Glutamatergic neuron (in vitro differentiated cells): ENCODE results near the gene CHKA. TPM values are rescaled to one million over a fixed set of nuclear protein-coding genes. Genes with fewer than 3 reads are reported as not detected.

Experiments used
- DNase-seq: peaks from one replicate; pipeline ENCODE4 v3.0.0; 2022
- H3K27ac Mint-ChIP-seq: one replicate; pipeline ENCODE4 v1.8.0; 2020; ENCODE audit warnings: mild to moderate bottlenecking, mixed read lengths, inconsistent platforms; ENCODE audit not compliant: unreplicated experiment
- H3K27me3 Mint-ChIP-seq: one replicate; pipeline ENCODE4 v1.8.0; 2020; ENCODE audit warnings: mild to moderate bottlenecking, moderate library complexity, mixed read lengths, inconsistent platforms; ENCODE audit not compliant: unreplicated experiment
- H3K36me3 Mint-ChIP-seq: one replicate; pipeline ENCODE4 v1.8.0; 2020; ENCODE audit warnings: mild to moderate bottlenecking, mixed read lengths, inconsistent platforms; ENCODE audit not compliant: unreplicated experiment
- H3K4me1 Mint-ChIP-seq: one replicate; pipeline ENCODE4 v1.8.0; 2020; ENCODE audit warnings: mild to moderate bottlenecking, low read depth, mixed read lengths, inconsistent platforms; ENCODE audit not compliant: unreplicated experiment
- H3K4me3 Mint-ChIP-seq: one replicate; pipeline ENCODE4 v1.8.0; 2020; ENCODE audit warnings: mild to moderate bottlenecking, mixed read lengths, inconsistent platforms; ENCODE audit not compliant: unreplicated experiment
- H3K9me3 Mint-ChIP-seq: one replicate; pipeline ENCODE4 v1.8.0; 2020; ENCODE audit warnings: mild to moderate bottlenecking, moderate library complexity, mixed read lengths, inconsistent platforms; ENCODE audit not compliant: unreplicated experiment
- total RNA-seq: library from RNA; stranded (reverse); fragmentation: NEBNext Ultra II Directional; extraction: Animal tissue kit (Norgen Biotek cat#: 25700); gene quantifications from one replicate; pipeline ENCODE4 v1.2.1, GENCODE V29; 2021; ENCODE audit not compliant: unreplicated experiment
- TF ChIP-seq, protein P1 (sequence below): fragments of 200-600 bp; sonication (generic); IDR thresholded peaks from one replicate; pipeline ENCODE4 v1.5.0; 2021; ENCODE audit not compliant: partially characterized antibody, unreplicated experiment

CHKA gene
- total RNA-seq, 1 donor from 2014 or later = 74.1 TPM

DNA sequence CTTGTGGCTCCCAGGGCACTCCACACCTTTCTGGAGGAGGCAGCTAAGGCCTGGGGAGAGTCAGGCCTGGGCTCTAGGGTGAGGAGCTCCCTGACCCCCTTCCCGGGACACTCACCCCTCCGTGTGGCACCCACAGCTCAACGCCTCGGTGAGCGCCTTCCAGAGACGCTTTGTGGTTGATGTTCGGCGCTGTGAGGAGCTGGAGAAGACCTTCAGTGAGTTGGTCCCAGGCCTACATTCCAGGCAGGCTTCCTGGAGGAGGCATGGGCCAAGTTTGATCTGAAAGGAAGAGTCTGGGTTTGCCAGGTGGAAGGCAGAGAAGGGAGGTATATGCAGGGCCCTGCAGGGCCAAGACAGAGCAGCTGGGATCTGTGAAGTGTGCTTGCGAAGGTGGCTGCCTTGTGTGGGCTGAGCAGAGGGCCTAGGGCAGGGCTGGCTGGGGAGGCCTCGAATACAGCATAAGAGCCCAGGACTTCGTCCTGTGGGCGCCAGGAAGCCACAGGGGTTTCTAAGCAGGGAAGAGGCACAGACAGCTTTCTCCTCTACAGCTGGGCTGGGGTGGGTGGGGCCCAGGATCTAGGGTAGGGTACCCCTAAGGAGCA is 79.5 kb downstream of the CHKA start:
- H3K4me1 Mint-ChIP-seq = peaks cover 2% of the 10 kb centered on the region
- peaks cover 3% of the 10 kb centered on the region for H3K27me3 Mint-ChIP-seq
- TF ChIP-seq, protein P1, sequence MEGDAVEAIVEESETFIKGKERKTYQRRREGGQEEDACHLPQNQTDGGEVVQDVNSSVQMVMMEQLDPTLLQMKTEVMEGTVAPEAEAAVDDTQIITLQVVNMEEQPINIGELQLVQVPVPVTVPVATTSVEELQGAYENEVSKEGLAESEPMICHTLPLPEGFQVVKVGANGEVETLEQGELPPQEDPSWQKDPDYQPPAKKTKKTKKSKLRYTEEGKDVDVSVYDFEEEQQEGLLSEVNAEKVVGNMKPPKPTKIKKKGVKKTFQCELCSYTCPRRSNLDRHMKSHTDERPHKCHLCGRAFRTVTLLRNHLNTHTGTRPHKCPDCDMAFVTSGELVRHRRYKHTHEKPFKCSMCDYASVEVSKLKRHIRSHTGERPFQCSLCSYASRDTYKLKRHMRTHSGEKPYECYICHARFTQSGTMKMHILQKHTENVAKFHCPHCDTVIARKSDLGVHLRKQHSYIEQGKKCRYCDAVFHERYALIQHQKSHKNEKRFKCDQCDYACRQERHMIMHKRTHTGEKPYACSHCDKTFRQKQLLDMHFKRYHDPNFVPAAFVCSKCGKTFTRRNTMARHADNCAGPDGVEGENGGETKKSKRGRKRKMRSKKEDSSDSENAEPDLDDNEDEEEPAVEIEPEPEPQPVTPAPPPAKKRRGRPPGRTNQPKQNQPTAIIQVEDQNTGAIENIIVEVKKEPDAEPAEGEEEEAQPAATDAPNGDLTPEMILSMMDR = no peak
- H3K4me3 Mint-ChIP-seq = no peak overlapping the region
- no peaks in the 10 kb centered on the region for H3K36me3 Mint-ChIP-seq
- DNase-seq = no peak
- peaks cover 1% of the 10 kb centered on the region for H3K9me3 Mint-ChIP-seq
- H3K27ac Mint-ChIP-seq = peak overlapping the region; percentile 29

DNA sequence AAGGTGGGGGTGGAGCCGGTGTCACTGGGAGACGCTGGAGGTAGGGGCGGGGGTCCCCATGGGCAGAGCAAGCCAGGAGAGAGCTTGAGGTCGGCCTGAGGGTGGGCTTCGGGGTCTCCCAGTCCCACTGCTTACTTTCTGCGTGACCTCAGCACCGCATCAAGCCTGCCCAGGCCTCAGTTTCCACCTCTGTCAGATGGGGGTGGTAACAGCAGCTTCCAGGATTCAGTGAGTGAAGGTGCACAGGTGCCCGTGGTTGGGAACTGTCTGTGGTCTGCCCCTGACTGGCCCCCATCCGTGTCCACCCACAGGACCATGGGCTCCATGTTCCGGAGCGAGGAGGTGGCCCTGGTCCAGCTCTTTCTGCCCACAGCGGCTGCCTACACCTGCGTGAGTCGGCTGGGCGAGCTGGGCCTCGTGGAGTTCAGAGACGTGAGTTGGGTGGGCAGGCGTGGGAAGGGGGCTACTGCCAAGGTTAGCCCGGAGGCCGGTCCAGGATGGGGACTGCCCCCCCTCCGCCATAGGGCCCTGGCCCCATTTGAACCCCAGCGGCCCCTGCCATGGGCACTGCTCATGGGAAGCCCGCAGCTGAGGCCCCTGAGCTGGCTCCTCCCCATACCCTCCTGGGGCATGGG is 80.1 kb downstream of the CHKA start:
- no peak overlapping the region for H3K4me3 Mint-ChIP-seq
- no peaks in the 10 kb centered on the region for H3K36me3 Mint-ChIP-seq
- H3K9me3 Mint-ChIP-seq = no peaks in the 10 kb centered on the region
- DNase-seq = no peak
- H3K4me1 Mint-ChIP-seq = peaks cover 2% of the 10 kb centered on the region
- H3K27ac Mint-ChIP-seq = no peak overlapping the region
- H3K27me3 Mint-ChIP-seq = peaks cover 3% of the 10 kb centered on the region
- TF ChIP-seq, protein P1 = no peak

DNA sequence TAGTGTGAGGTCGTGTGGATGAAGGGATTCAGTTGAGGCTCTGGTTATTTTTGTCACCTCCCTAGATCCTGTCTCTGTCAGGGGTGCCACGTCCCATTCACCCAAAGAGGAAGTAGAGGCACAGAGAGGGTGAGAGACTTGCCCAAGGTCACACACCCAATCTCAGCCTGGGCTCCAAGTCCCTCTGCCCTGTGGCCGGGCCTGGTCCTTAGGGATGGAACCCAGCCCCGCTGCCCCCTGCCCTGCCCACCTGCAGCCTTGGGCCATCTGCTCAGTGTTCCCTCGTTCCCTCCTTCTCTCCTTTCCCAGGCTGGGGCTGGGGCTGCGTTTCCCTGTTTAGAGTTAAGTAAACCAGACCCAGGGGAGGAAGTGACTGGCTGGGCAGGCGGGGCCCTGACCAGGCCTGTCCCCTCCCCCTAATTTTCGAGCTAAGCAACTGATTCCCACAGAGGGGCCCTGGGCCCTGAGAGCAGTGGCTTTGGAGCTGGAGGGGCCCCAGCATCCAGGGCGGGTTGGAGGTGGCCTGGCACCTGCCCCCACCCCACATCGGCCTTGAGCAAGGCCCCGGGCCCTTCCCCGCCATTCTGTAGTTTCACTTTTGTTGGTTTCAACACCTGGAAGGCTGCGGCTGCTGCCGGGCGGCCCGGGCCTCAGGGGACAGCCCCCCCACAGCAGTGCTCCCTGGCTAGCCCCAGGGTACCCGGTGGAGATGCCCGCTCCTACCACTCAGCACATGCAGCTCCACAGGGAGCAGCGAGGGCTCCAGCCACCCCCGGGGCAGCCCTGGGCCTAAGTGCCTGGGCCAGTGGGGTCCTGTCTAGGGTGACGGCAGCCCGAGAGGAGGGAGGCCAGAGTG is 80.9 kb downstream of the CHKA start:
- peak; percentile 72 for DNase-seq
- no peak overlapping the region for H3K27ac Mint-ChIP-seq
- TF ChIP-seq, protein P1 = no peak
- H3K4me1 Mint-ChIP-seq = peaks cover 2% of the 10 kb centered on the region
- no peaks in the 10 kb centered on the region for H3K9me3 Mint-ChIP-seq
- no peaks in the 10 kb centered on the region for H3K36me3 Mint-ChIP-seq
- H3K27me3 Mint-ChIP-seq = peaks cover 3% of the 10 kb centered on the region
- peak overlapping the region; percentile 72 for H3K4me3 Mint-ChIP-seq

DNA sequence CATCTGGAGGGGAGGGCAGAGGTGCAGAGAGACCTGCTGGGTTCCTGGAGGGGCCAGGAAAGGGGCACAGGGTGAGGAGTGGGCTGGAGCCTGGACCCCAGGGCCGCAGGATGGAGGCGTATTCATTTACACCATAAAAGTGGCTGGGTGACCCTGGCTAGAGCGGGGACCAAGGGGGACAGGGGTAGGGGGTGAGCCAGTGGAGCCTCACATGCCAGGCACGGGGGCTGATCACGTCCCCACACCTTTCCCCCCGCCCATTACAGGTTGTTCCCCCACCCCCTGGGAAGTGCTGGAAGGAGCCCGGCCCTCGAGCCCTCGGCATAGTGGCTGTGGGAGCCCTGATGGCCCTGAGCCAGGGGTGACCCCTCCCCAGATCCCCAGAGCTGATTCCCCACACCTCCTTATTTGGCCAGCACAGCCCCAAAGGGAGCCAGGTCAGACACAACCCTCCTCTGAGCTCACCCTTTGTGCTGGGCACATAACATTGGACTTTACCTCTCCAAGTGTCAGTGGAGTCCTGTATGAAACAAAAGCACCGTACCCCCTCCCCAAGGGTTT is 81.6 kb downstream of the CHKA start:
- Mint-ChIP-seq H3K4me3 (peak overlapping the region; percentile 72), H3K36me3 (no peaks in the 10 kb centered on the region), H3K9me3 (no peaks in the 10 kb centered on the region), H3K27ac (no peak overlapping the region), H3K4me1 (peaks cover 2% of the 10 kb centered on the region), H3K27me3 (peaks cover 3% of the 10 kb centered on the region)
- DNase-seq = no peak
- TF ChIP-seq, protein P1 = no peak
